PC-3 (cell line): Measurements from ENCODE around the gene EPHB3. TPM values are rescaled to one million over a fixed set of nuclear protein-coding genes. Genes with fewer than 3 reads are reported as not detected.
A peak's percentile ranks its signal among the peaks of the same experiment; 100 is the strongest.

ENCODE experiments used
- ATAC-seq: fragments of 200-7000 bp; cut with Tn5 transposase; 2 replicates; pipeline ENCODE4 v1.9.1; 2020; ENCODE audit warnings: mild to moderate bottlenecking, moderate library complexity
- BruUV-seq: library from RNA; stranded (reverse); fragments of 400-500 nt; replicated peaks from 2 replicates; lab custom pipeline; 2021; lab: Mats Ljungman, UMichigan
- CTCF ChIA-PET: fragments of 300-600 bp; sonication (Branson Sonifier 250); formaldehyde crosslinking; loops from one replicate; lab custom pipeline; 2022; ENCODE audit warnings: antibody characterized with exemption; lab: Charles Lee
- POLR2A ChIA-PET: fragments of 300-600 bp; sonication (Branson Sonifier 250); formaldehyde crosslinking; loops from one replicate; lab custom pipeline; 2022; ENCODE audit warnings: antibody characterized with exemption; ENCODE audit not compliant: unreplicated experiment; lab: Charles Lee
- DNase-seq: peaks from one replicate; pipeline ENCODE4 v3.0.0-alpha.2; 2015
- H2AFZ ChIP-seq: fragments of 300-600 bp; sonication (generic); 2 replicates; pipeline ENCODE4 v1.6.0; 2016; ENCODE audit warnings: antibody characterized with exemption, low read length
- H3F3A ChIP-seq: fragments of 300-600 bp; sonication (generic); one replicate; pipeline ENCODE4 v1.6.0; 2017; ENCODE audit warnings: antibody characterized with exemption, low read length, control low read depth, mild to moderate bottlenecking; ENCODE audit not compliant: unreplicated experiment
- H3K27ac ChIP-seq: fragments of 300-600 bp; sonication (generic); 2 replicates; pipeline ENCODE4 v1.5.1; 2016; ENCODE audit warnings: mild to moderate bottlenecking, low read length
- H3K27me3 ChIP-seq: fragments of 300-600 bp; sonication (generic); 2 replicates; pipeline ENCODE4 v1.6.1; 2016; ENCODE audit warnings: low read length, mixed read lengths
- H3K36me3 ChIP-seq: fragments of 300-600 bp; sonication (generic); 2 replicates; pipeline ENCODE4 v1.6.1; 2016; ENCODE audit warnings: low read depth, mixed run types, low read length, mixed read lengths
- H3K4me1 ChIP-seq: fragments of 300-600 bp; sonication (generic); 2 replicates; pipeline ENCODE4 v1.5.1; 2016; ENCODE audit warnings: low read length; ENCODE audit not compliant: insufficient read depth
- H3K4me2 ChIP-seq: fragments of 300-600 bp; sonication (generic); 2 replicates; pipeline ENCODE4 v1.6.0; 2016; ENCODE audit warnings: low read length
- H3K4me3 ChIP-seq: fragments of 300-600 bp; sonication (generic); 2 replicates; pipeline ENCODE4 v1.5.1; 2016; ENCODE audit warnings: mild to moderate bottlenecking, low read length, mixed read lengths
- H3K79me2 ChIP-seq: fragments of 300-600 bp; sonication (generic); 2 replicates; pipeline ENCODE4 v1.6.1; 2017; ENCODE audit warnings: low read length, mixed read lengths
- H3K9ac ChIP-seq: fragments of 300-600 bp; sonication (generic); 2 replicates; pipeline ENCODE4 v1.6.0; 2016; ENCODE audit warnings: mild to moderate bottlenecking, low read length
- H3K9me2 ChIP-seq: fragments of 300-600 bp; sonication (generic); replicated peaks from 2 replicates; pipeline ENCODE4 v1.6.1; 2016; ENCODE audit warnings: mixed run types, low read length, mixed read lengths
- H3K9me3 ChIP-seq: fragments of 300-600 bp; sonication (generic); 2 replicates; pipeline ENCODE4 v1.6.1; 2016; ENCODE audit warnings: low read length, mixed read lengths
- H4K20me1 ChIP-seq: fragments of 300-600 bp; sonication (generic); 2 replicates; pipeline ENCODE4 v1.6.1; 2016; ENCODE audit warnings: low read length, mixed read lengths
- EZH2 ChIP-seq: fragments of 300-600 bp; sonication (generic); IDR thresholded peaks from one replicate; pipeline ENCODE4 v1.6.1; 2017; ENCODE audit warnings: antibody characterized with exemption, mild to moderate bottlenecking, low read length; ENCODE audit not compliant: unreplicated experiment
- EZH2phosphoT487 ChIP-seq: fragments of 300-600 bp; sonication (generic); IDR thresholded peaks from 2 replicates; pipeline ENCODE4 v1.6.1; 2018; ENCODE audit warnings: mild to moderate bottlenecking, antibody characterized with exemption, low read length, borderline replicate concordance
- intact Hi-C: fragments of 100-400 bp; cut with micrococcal nuclease; formaldehyde crosslinking; loops from 2 replicates; pipeline ENCODE4 v1.9.0; 2023
- total RNA-seq: library from RNA; depleted of rRNA; stranded (reverse); fragments of >200 nt; gene quantifications from 2 replicates; pipeline ENCODE4 v1.2.3, GENCODE V29; 2014
- TF ChIP-seq, protein P1 (sequence below): fragments of 300-600 bp; sonication (generic); conservative IDR thresholded peaks from 2 replicates; pipeline ENCODE4 v1.5.1; 2017; ENCODE audit warnings: antibody characterized with exemption, low read depth, mild to moderate bottlenecking, low read length

EPHB3 gene
- total RNA-seq, 1 experiment from 2014 or later: 18.2 TPM

DNA sequence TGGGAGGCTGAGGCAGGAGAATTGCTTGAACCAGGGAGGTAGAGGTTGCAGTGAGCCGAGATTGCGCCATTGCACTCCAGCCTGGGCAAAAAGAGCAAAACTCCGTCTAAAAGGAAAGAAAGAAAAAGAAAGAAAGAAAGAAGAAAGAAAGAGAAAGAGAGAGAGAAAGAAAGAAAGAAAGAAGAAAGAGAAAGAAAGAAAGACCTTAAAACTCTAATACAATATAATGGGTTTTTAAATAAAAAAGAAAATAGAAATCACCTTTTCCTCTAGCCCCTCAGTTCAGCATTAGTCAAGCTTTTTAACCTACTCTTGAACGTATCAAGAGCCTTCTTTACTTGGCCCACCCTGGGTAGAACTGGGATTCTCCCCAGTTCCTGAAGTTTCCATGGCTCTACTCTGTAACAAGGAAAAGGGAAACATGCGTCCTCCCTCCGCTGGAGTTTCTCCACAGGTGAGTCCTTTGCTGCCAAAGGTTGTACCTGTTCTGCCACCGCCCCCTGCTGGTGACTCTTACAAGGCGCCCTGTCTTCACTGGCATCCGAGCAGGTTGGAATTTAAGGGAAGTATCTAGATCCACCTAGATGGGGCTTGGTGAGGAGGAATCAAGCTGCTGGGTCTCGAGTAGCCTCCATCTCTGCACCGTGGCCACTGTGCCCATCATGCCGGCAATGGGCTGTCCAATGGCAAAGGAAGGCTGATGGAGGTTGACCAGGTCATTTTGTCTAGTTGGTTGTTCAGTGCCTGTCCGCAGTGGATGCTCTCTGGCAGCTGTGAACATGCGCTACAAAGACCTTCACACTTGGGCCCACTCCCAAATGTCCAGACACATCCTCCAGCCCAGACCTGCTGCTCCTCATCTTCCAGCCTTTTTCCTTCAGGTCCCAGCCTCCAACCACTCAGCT is 20.6 kb upstream of the EPHB3 start:
- Histone ChIP-seq H4K20me1 (no peaks in the 10 kb centered on the region), H3F3A (no peaks in the 10 kb centered on the region), H3K27ac (no peak overlapping the region), H3K4me2 (0 out of 2 replicates have a peak overlapping the region, but pooled peaks have one; percentile 38), H3K27me3 (peaks cover 53% of the 10 kb centered on the region), H3K79me2 (no peaks in the 10 kb centered on the region), H3K4me1 (no peaks in the 10 kb centered on the region), H3K36me3 (no peaks in the 10 kb centered on the region), H2AFZ (peak overlapping the region; percentile 59; the same call in 1 of the 2 replicates), H3K4me3 (no peak overlapping the region), H3K9me2 (no peaks in the 10 kb centered on the region), H3K9me3 (no peaks in the 10 kb centered on the region), H3K9ac (no peak overlapping the region)
- intact Hi-C loops: loop anchor here (5.0 kb wide), 1 partner anchor 649 kb away; no protein-coding TSS in a partner anchor
- ChIA-PET POLR2A (no interaction called here), CTCF (interaction anchor here (0.6 to 1.4 kb wide), 3 partner anchors 27 to 169 kb away, joined by 3 to 13 read pairs (median 11); no protein-coding TSS in a partner anchor)
- TF ChIP-seq, protein P1, sequence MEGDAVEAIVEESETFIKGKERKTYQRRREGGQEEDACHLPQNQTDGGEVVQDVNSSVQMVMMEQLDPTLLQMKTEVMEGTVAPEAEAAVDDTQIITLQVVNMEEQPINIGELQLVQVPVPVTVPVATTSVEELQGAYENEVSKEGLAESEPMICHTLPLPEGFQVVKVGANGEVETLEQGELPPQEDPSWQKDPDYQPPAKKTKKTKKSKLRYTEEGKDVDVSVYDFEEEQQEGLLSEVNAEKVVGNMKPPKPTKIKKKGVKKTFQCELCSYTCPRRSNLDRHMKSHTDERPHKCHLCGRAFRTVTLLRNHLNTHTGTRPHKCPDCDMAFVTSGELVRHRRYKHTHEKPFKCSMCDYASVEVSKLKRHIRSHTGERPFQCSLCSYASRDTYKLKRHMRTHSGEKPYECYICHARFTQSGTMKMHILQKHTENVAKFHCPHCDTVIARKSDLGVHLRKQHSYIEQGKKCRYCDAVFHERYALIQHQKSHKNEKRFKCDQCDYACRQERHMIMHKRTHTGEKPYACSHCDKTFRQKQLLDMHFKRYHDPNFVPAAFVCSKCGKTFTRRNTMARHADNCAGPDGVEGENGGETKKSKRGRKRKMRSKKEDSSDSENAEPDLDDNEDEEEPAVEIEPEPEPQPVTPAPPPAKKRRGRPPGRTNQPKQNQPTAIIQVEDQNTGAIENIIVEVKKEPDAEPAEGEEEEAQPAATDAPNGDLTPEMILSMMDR: peak; percentile 97
- TF ChIP-seq EZH2phosphoT487: no peak
- no TSS peak for BruUV-seq
- ATAC-seq: peak; percentile 71
- DNase-seq: peak; percentile 89

DNA sequence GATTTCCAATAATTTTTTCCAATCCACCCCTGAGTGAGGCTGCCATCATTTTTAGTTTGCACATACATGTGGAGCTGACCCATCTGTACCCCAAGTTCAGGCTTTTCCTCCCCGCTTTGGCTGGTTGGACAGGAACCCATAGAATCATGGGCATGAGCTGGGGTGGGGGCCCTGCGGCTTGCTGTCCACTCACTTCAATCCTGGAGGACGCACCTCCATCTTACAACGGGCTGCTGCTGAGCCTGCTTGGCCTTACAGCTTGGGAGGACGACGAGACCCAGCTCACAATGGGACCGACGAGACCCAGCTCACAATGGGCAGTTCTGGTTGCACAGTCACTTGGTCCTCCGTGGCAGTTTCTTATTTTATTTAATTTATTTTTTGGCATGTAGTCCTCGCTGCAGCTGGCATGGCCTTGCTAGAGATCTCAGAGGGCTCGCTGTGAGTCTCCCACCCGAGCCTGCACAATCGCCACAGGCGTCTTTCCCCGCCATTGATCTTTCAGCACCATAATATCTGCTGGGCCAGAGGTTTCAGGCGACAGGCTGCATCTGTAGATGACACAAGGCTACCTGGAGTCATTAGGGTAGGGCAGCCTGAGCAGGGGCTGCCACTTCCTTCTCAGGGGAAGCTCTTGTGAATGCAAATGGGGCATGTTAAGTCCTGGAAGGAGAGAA is 19.6 kb upstream of the EPHB3 start:
- Histone ChIP-seq H3K4me2 (no peak overlapping the region), H3K27me3 (peaks cover 43% of the 10 kb centered on the region), H3K27ac (no peak overlapping the region), H3K9me3 (no peaks in the 10 kb centered on the region), H3K79me2 (no peaks in the 10 kb centered on the region), H4K20me1 (no peaks in the 10 kb centered on the region), H2AFZ (no peak overlapping the region), H3K9me2 (no peaks in the 10 kb centered on the region), H3K9ac (no peak overlapping the region), H3K4me3 (no peak overlapping the region), H3K36me3 (no peaks in the 10 kb centered on the region), H3F3A (no peaks in the 10 kb centered on the region), H3K4me1 (no peaks in the 10 kb centered on the region)
- intact Hi-C loops: loop anchor here (5.0 kb wide), 1 partner anchor 650 kb away; no protein-coding TSS in a partner anchor
- DNase-seq (no peak), ATAC-seq (no peak)
- ChIA-PET POLR2A (no interaction called here), CTCF (interaction anchor here (0.6 to 1.4 kb wide), 2 partner anchors 124 to 170 kb away, joined by 3 to 11 read pairs; no protein-coding TSS in a partner anchor)
- BruUV-seq: no TSS peak
- TF ChIP-seq EZH2phosphoT487 (no peak), EZH2 (no peak)
- TF ChIP-seq, protein P1: no peak
